Ascending aorta (tissue), 2 donors: Measurements from ENCODE around the gene BRCA2. TPM values are rescaled to one million over a fixed set of nuclear protein-coding genes. Genes with fewer than 3 reads are reported as not detected.

Source experiments
- DNase-seq, 2 donors: peaks; one replicate each; pipeline ENCODE4 v3.0.0-alpha.2; 2019; ENCODE audit warnings: low spot score in 2 of 2
- H3K27ac ChIP-seq, 2 donors: fragments of 200-600 bp; sonication (generic); one replicate each; pipeline ENCODE4 v1.5.1; 2016 to 2017; ENCODE audit warnings: mild to moderate bottlenecking in 1 of 2
- H3K27me3 ChIP-seq: fragments of 200-600 bp; sonication (generic); one replicate; pipeline ENCODE4 v1.5.1; 2017
- H3K36me3 ChIP-seq, 2 donors: fragments of 200-600 bp; sonication (generic); one replicate each; pipeline ENCODE4 v1.5.1; 2016
- H3K4me1 ChIP-seq, 2 donors: fragments of 200-600 bp; sonication (generic); one replicate each; pipeline ENCODE4 v1.5.1; 2016 to 2017; ENCODE audit warnings: mild to moderate bottlenecking in 1 of 2
- H3K4me3 ChIP-seq, 2 donors: fragments of 200-600 bp; sonication (generic); one replicate each; pipeline ENCODE4 v1.5.1; 2016 to 2017; ENCODE audit warnings: mild to moderate bottlenecking in 1 of 2
- H3K9me3 ChIP-seq, 2 donors: fragments of 200-600 bp; sonication (generic); one replicate each; pipeline ENCODE4 v1.5.1; 2016
- intact Hi-C: fragments of 100-400 bp; cut with DNase I; formaldehyde crosslinking; loops from one replicate; pipeline ENCODE4 v1.15.1; 2023
- total RNA-seq: library from RNA; depleted of rRNA; stranded (reverse); fragments of >200 nt; gene quantifications from one replicate; pipeline ENCODE4 v1.1.0, GENCODE V29; 2016
- TF ChIP-seq, protein P1 (sequence below), 3 experiments: fragments of 200-600 bp in 2 of 3; fragments of 450-650 bp in 1 of 3; sonication (generic) in 2 of 3; IDR thresholded peaks; one replicate each; pipeline ENCODE4 v1.5.1; 2016 to 2019; ENCODE audit warnings: antibody characterized with exemption in 3 of 3, mild to moderate bottlenecking in 1 of 3, moderate library complexity in 1 of 3

Gene BRCA2
- total RNA-seq, 1 donor from 2014 or later = 0.64 TPM

DNA sequence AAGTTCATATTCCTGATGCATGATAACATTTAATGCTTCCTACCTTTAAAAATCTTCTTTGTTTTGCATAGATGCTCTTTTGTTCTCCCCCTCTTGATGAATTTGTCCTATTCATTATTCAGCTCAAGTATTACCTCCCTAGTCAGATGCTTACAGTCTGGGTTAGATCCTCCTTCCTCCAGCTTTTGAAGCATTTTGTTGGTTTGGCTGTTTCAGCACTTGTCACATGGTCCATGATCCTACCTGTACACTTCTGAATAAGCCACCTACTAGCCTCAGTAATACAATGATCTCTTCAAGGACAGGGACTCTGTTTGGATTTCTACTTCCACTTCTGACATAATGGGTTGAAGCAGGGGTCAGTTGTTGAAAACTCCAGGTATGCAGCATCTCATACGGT lies 75.2 kb downstream of the BRCA2 start:
- TF ChIP-seq, protein P1, sequence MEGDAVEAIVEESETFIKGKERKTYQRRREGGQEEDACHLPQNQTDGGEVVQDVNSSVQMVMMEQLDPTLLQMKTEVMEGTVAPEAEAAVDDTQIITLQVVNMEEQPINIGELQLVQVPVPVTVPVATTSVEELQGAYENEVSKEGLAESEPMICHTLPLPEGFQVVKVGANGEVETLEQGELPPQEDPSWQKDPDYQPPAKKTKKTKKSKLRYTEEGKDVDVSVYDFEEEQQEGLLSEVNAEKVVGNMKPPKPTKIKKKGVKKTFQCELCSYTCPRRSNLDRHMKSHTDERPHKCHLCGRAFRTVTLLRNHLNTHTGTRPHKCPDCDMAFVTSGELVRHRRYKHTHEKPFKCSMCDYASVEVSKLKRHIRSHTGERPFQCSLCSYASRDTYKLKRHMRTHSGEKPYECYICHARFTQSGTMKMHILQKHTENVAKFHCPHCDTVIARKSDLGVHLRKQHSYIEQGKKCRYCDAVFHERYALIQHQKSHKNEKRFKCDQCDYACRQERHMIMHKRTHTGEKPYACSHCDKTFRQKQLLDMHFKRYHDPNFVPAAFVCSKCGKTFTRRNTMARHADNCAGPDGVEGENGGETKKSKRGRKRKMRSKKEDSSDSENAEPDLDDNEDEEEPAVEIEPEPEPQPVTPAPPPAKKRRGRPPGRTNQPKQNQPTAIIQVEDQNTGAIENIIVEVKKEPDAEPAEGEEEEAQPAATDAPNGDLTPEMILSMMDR (IDR thresholded peaks at IDR 0.05) = no peak
- H3K4me1 ChIP-seq = no peaks in the 10 kb centered on the region
- DNase-seq = no peak
- intact Hi-C loops = no loop called here
- no peaks in the 10 kb centered on the region for H3K27me3 ChIP-seq
- no peaks in the 10 kb centered on the region for H3K9me3 ChIP-seq
- H3K27ac ChIP-seq = no peak overlapping the region
- H3K4me3 ChIP-seq = no peak overlapping the region
- H3K36me3 ChIP-seq = no peaks in the 10 kb centered on the region

DNA sequence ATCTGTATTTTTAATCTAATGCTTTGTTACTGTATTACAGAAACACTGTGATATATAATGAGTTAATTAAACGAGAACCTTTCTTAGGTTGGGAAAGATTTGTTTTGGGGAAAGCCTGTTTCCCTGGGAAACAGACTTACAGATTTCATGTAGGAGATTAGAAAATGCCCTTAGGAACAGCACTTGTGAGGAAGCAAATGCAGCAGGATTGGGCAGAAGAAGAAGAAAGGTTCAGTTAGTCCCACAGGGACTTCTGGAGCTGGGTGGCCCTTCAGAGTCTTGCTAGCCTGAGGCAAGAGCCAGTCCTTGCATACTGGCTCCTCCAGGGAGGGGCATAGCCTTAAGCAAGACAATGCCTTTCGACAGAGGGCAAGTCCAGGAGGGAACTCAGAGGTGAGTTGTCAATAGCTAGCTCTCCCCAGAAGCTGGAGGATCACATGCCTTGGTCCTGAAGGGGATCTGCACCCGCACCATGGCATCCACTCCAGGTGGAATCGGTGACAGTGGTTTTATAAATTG lies 75.9 kb downstream of the BRCA2 start:
- Histone ChIP-seq H3K4me1 (no peaks in the 10 kb centered on the region), H3K27ac (no peak overlapping the region), H3K27me3 (no peaks in the 10 kb centered on the region), H3K36me3 (no peaks in the 10 kb centered on the region), H3K9me3 (no peaks in the 10 kb centered on the region), H3K4me3 (no peak overlapping the region)
- DNase-seq = no peak
- intact Hi-C loops = no loop called here
- TF ChIP-seq, protein P1 (IDR thresholded peaks at IDR 0.05) = no peak

DNA sequence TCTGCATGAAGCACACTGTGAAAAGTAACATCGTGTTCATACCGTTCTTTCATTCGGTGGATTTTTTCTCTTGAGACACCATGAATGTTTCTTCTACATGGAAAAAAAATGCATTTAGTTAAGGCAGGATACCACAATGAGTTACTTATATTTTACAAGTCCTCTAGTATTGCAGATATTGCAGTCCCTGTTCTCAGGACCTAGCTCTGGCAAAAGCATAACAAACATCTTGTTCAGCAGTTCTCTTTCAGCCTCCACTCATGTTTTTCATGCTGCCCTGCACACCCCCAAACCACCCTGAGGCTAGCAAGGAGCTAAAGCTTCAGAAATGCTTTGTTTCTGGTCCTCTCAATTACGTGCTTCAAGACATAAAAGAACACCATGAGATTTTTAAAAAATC lies 87.8 kb downstream of the BRCA2 start:
- no peaks in the 10 kb centered on the region for H3K4me1 ChIP-seq
- H3K9me3 ChIP-seq = no peaks in the 10 kb centered on the region
- intact Hi-C loops = no loop called here
- no peak overlapping the region for H3K4me3 ChIP-seq
- no peaks in the 10 kb centered on the region for H3K27me3 ChIP-seq
- TF ChIP-seq, protein P1 (IDR thresholded peaks at IDR 0.05) = no peak
- no peak for DNase-seq
- H3K27ac ChIP-seq = no peak overlapping the region
- H3K36me3 ChIP-seq = peaks cover 7 to 29% of the 10 kb centered on the region in 2 donors

DNA sequence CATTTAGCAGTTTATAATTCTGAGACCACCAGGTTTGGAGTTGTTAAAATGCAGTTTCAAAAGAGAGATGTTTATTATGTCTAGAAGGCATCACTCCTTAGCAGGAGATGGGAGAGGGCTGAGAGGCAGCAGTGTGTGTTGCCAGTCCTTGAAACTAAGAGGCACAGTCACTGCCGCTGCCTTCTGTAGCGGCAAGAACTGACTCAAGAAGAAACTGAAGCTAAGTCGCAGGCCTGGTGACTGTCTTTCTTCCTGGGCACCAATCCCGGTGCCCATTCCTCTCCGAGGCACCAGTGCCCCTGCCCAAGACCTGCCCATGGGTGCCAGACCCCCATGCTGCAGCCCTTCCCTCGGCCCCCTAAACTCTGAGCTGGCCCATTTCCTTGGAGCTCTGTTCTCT lies 92.5 kb downstream of the BRCA2 start:
- Histone ChIP-seq H3K36me3 (peaks cover 8 to 16% of the 10 kb centered on the region in 2 donors), H3K9me3 (no peaks in the 10 kb centered on the region), H3K4me1 (no peaks in the 10 kb centered on the region), H3K27ac (no peak overlapping the region), H3K27me3 (no peaks in the 10 kb centered on the region), H3K4me3 (no peak overlapping the region)
- intact Hi-C loops = no loop called here
- TF ChIP-seq, protein P1 (IDR thresholded peaks at IDR 0.05) = no peak
- no peak for DNase-seq

DNA sequence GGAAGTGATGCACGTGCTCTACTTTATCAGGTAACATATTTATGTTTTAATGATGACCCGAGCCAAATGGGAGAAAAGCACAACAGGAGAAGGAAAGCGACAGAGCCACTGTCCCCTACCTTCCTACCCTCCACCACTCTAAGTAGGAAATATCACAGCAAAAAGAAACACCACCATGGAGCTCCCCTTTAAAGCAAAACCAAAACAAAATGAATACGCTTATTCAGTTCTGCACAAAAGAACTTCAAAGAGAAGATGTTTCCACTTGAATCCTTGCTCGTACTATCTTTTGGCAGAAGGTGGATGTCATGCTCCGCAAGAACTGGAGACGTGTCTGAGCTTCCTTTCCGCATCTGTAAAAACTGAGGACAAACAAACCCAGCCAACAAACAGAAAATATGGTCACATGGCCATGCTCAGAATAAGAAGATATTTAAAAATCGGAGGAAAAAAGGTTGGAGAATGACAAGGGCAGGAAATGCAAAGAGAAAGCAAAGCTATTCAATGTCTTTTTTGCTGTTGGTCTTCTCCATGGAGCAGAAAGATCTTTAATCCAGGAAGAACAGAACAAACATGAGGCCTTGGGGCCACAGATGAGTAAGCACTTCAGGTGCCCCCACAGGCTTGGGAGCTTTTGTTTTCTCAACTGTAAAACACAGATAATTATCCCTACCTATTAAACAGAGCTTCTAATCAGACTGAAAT lies 93.1 kb downstream of the BRCA2 start:
- H3K4me3 ChIP-seq = no peak overlapping the region
- TF ChIP-seq, protein P1 (IDR thresholded peaks at IDR 0.05) = no peak
- no peaks in the 10 kb centered on the region for H3K27me3 ChIP-seq
- no peak overlapping the region for H3K27ac ChIP-seq
- no peak for DNase-seq
- no peaks in the 10 kb centered on the region for H3K9me3 ChIP-seq
- intact Hi-C loops = no loop called here
- H3K36me3 ChIP-seq = peaks cover 8 to 12% of the 10 kb centered on the region in 2 donors
- H3K4me1 ChIP-seq = no peaks in the 10 kb centered on the region
